Measurements from ENCODE around the gene CCDC154.

- TF ChIP-seq EZH2phosphoT487 (IDR thresholded peaks at IDR 0.05; ENCODE audit: insufficient read depth, low read depth) (no peak), EZH2 (IDR thresholded peaks at IDR 0.05; ENCODE audit: insufficient read depth, poor library complexity, severe bottlenecking) (no peak)
Measured at GRCh38 chr16:1385232-1385631, 59.1 kb downstream of the CCDC154 start.
